KMS-11 (cell line): ENCODE results near the gene HACD2.

Experiments used
- H2AFZ ChIP-seq: fragments of 200-600 bp; sonication (generic); 2 replicates; pipeline ENCODE4 v1.6.1; 2016; ENCODE audit warnings: antibody characterized with exemption, mixed run types, low read depth
- H3K27ac ChIP-seq: fragments of 200-600 bp; sonication (generic); 2 replicates; pipeline ENCODE4 v1.6.1; 2016; ENCODE audit warnings: mild to moderate bottlenecking, mixed run types
- H3K27me3 ChIP-seq: fragments of 200-600 bp; sonication (generic); 2 replicates; pipeline ENCODE4 v1.6.1; 2017; ENCODE audit warnings: mild to moderate bottlenecking, low read depth, mixed run types, moderate library complexity; ENCODE audit not compliant: insufficient read depth
- H3K36me3 ChIP-seq: fragments of 200-600 bp; sonication (generic); 2 replicates; pipeline ENCODE4 v1.6.1; 2017; ENCODE audit warnings: mild to moderate bottlenecking, mixed run types; ENCODE audit not compliant: insufficient read depth
- H3K4me1 ChIP-seq: fragments of 200-600 bp; sonication (generic); 2 replicates; pipeline ENCODE4 v1.6.1; 2016; ENCODE audit warnings: mild to moderate bottlenecking, low read depth, mixed run types; ENCODE audit not compliant: poor library complexity, severe bottlenecking
- H3K4me2 ChIP-seq: fragments of 200-600 bp; sonication (generic); 2 replicates; pipeline ENCODE4 v1.7.0; 2016; ENCODE audit warnings: mild to moderate bottlenecking, mixed run types
- H3K4me3 ChIP-seq: fragments of 200-600 bp; sonication (generic); IDR thresholded peaks from 2 replicates; pipeline ENCODE4 v1.6.1; 2017; ENCODE audit warnings: low read depth, low read length, mixed read lengths; ENCODE audit not compliant: insufficient read depth
- H3K79me2 ChIP-seq: fragments of 200-600 bp; sonication (generic); 2 replicates; pipeline ENCODE4 v1.6.1; 2016; ENCODE audit warnings: low read depth, mixed run types; ENCODE audit not compliant: insufficient read depth
- H3K9ac ChIP-seq: fragments of 200-600 bp; sonication (generic); 2 replicates; pipeline ENCODE4 v1.6.1; 2016; ENCODE audit warnings: mild to moderate bottlenecking, mixed run types
- H4K20me1 ChIP-seq: fragments of 200-600 bp; sonication (generic); 2 replicates; pipeline ENCODE4 v1.6.1; 2016; ENCODE audit warnings: mild to moderate bottlenecking, mixed run types; ENCODE audit not compliant: insufficient read depth
- CTCF ChIP-seq: fragments of 200-600 bp; sonication (generic); conservative IDR thresholded peaks from 2 replicates; pipeline ENCODE4 v1.6.1; 2017; ENCODE audit warnings: low read depth, mild to moderate bottlenecking, antibody characterized with exemption, low read length, moderate library complexity, mixed read lengths

Gene HACD2

GRCh38 chr3:123584988-123585937, at the start of gene HACD2:
HACD2 (minus strand) TSS chr3:123585053; CDS start chr3:123585027, 26 bp downstream.
- H3K79me2 ChIP-seq, result no peaks in the 10 kb centered on the region; the same call in 1 of the 2 replicates

GRCh38 chr3:123634149-123635051, 49.5 kb upstream of the HACD2 start:
- no peaks in the 10 kb centered on the region for H3K27me3 ChIP-seq
- no peak overlapping the region for H2AFZ ChIP-seq
- H3K4me3 ChIP-seq, result no peak overlapping the region
- H3K4me1 ChIP-seq, result no peaks in the 10 kb centered on the region
- no peak overlapping the region for H3K4me2 ChIP-seq
- no peak overlapping the region for H3K9ac ChIP-seq
- H4K20me1 ChIP-seq, result no peaks in the 10 kb centered on the region
- H3K79me2 ChIP-seq, result no peaks in the 10 kb centered on the region
- TF ChIP-seq CTCF, result no peak
- H3K27ac ChIP-seq, result no peak overlapping the region
- no peaks in the 10 kb centered on the region for H3K36me3 ChIP-seq

More at GRCh38 chr3:123584988-123585937, at the start of gene HACD2:
- H3K27me3 ChIP-seq, result no peaks in the 10 kb centered on the region
- TF ChIP-seq CTCF, result no peak
- H3K4me3 ChIP-seq, result peak within 1 kb of the TSS; percentile 93
- peak within 1 kb of the TSS; percentile 78 for H3K4me2 ChIP-seq
- H3K36me3 ChIP-seq, result no peaks in the 10 kb centered on the region
- peak within 1 kb of the TSS; percentile 90 for H3K27ac ChIP-seq
- H3K4me1 ChIP-seq, result peaks cover 23% of the 10 kb centered on the region
- peak within 1 kb of the TSS; percentile 96 for H2AFZ ChIP-seq
- H4K20me1 ChIP-seq, result no peaks in the 10 kb centered on the region
- H3K9ac ChIP-seq, result peak within 1 kb of the TSS; percentile 96

- no peaks in the 10 kb centered on the region for H3K4me1 ChIP-seq
- no peaks in the 10 kb centered on the region for H3K79me2 ChIP-seq
- no peak overlapping the region for H3K9ac ChIP-seq
- no peak overlapping the region for H3K27ac ChIP-seq
- H3K4me2 ChIP-seq, result no peak overlapping the region
- no peaks in the 10 kb centered on the region for H3K27me3 ChIP-seq
- TF ChIP-seq CTCF, result no peak
- no peaks in the 10 kb centered on the region for H3K36me3 ChIP-seq
- no peak overlapping the region for H3K4me3 ChIP-seq
- no peak overlapping the region for H2AFZ ChIP-seq
- H4K20me1 ChIP-seq, result no peaks in the 10 kb centered on the region
Observed at GRCh38 chr3:123633530-123633929, 48.7 kb upstream of the HACD2 start.

GRCh38 chr3:123632161-123632655, 47.4 kb upstream of the HACD2 start:
- no peak overlapping the region for H2AFZ ChIP-seq
- no peaks in the 10 kb centered on the region for H3K36me3 ChIP-seq
- no peak for TF ChIP-seq CTCF
- no peak overlapping the region for H3K4me2 ChIP-seq
- no peaks in the 10 kb centered on the region for H3K79me2 ChIP-seq
- no peaks in the 10 kb centered on the region for H3K4me1 ChIP-seq
- H3K27me3 ChIP-seq, result no peaks in the 10 kb centered on the region
- H4K20me1 ChIP-seq, result no peaks in the 10 kb centered on the region
- H3K4me3 ChIP-seq, result no peak overlapping the region
- H3K9ac ChIP-seq, result no peak overlapping the region
- no peak overlapping the region for H3K27ac ChIP-seq
